ENCODE data around the gene CTSO.

GRCh38 chr4:155875878-155876277 is 77.8 kb downstream of the CTSO start:
- TF ChIP-seq CTCF (IDR thresholded peaks at IDR 0.05) = no peak
- TF ChIP-seq POLR2A (IDR thresholded peaks at IDR 0.05) = no peak

Measured in stomach (tissue), 4 donors.